ENCODE results near the gene SMG1.
"Not testable (repeated sequence)": the region's sequence is repeated elsewhere in the genome, so short reads cannot be mapped to it uniquely, and the experiment has no call there.

GRCh38 chr16:18877259-18877658 is 48.9 kb downstream of the SMG1 start:
- not testable (repeated sequence) for TF ChIP-seq POLR2A (IDR thresholded peaks at IDR 0.05; ENCODE audit: low read depth); CTCF (IDR thresholded peaks at IDR 0.05); POLR2AphosphoS5 (IDR thresholded peaks at IDR 0.05)
